Heart left ventricle (tissue), 16 donors: ENCODE data around the gene NRIP2. TPM values are rescaled to one million over a fixed set of nuclear protein-coding genes. Genes with fewer than 3 reads are reported as not detected.

Source experiments
- ATAC-seq, 4 donors: fragments of 200-7000 bp; cut with Tn5 transposase; one replicate each; pipeline ENCODE4 v1.9.1; 2020 to 2022; ENCODE audit warnings: moderate library complexity in 4 of 4, mild to moderate bottlenecking in 3 of 4, moderate number of reproducible peaks in 1 of 4
- DNase-seq, 5 donors: peaks; one replicate each; pipeline ENCODE4 v3.0.0-alpha.2; 2020
- H3K27ac ChIP-seq, 12 donors: fragments of 200-600 bp; sonication (generic) in 4 of 12; one replicate each; pipeline versions ENCODE4 v1.5.0 to v1.8.0; 2016 to 2022; ENCODE audit warnings: mild to moderate bottlenecking in 2 of 12
- H3K27me3 ChIP-seq, 9 donors: fragments of 200-600 bp; sonication (generic) in 2 of 9; one replicate each; pipeline versions ENCODE4 v1.5.1 to v1.8.0; 2016 to 2022; ENCODE audit warnings: mild to moderate bottlenecking in 3 of 9
- H3K36me3 ChIP-seq, 9 donors: fragments of 200-600 bp; sonication (generic) in 2 of 9; one replicate each; pipeline versions ENCODE4 v1.5.0 to v1.8.0; 2018 to 2022; ENCODE audit warnings: mild to moderate bottlenecking in 2 of 9
- H3K4me1 ChIP-seq, 12 donors: fragments of 200-600 bp; sonication (generic) in 4 of 12; one replicate each; pipeline versions ENCODE4 v1.5.0 to v1.8.0; 2016 to 2022; ENCODE audit warnings: mild to moderate bottlenecking in 3 of 12
- H3K4me3 ChIP-seq, 12 donors: fragments of 200-600 bp; sonication (generic) in 4 of 12; one replicate each; pipeline versions ENCODE4 v1.5.0 to v1.8.0; 2017 to 2022; ENCODE audit warnings: mild to moderate bottlenecking in 9 of 12, moderate library complexity in 4 of 12
- H3K9me3 ChIP-seq, 12 donors: fragments of 200-600 bp; sonication (generic) in 4 of 12; one replicate each; pipeline versions ENCODE4 v1.5.0 to v1.8.0; 2016 to 2022; ENCODE audit warnings: mild to moderate bottlenecking in 1 of 12
- CTCF ChIP-seq, 12 donors: fragments of 200-600 bp; sonication (generic) in 4 of 12; IDR thresholded peaks; one replicate each; pipeline versions ENCODE4 v1.5.0 to v1.8.0; 2018 to 2022; ENCODE audit warnings: antibody characterized with exemption in 12 of 12, mild to moderate bottlenecking in 5 of 12
- POLR2A ChIP-seq, 2 donors: fragments of 450-650 bp; IDR thresholded peaks; one replicate each; pipeline ENCODE4 v1.6.1; 2017; ENCODE audit warnings: antibody characterized with exemption in 2 of 2, mild to moderate bottlenecking in 2 of 2, moderate library complexity in 2 of 2
- WGBS, 4 donors: extraction: QIAGEN DNeasy Blood & Tissue Kit in 2 of 4; methylation state at CpG; one replicate each; pipeline versions ENCODE4 v1.1.5 to v1.1.7; 2013 to 2018; 5-methylcytosine and 5-hydroxymethylcytosine counted together
- intact Hi-C, 10 donors: fragments of 100-400 bp; cut with DNase I; formaldehyde crosslinking; loops; one replicate each; pipeline versions ENCODE4 v1.11.1 to v1.14.2; 2022
- polyA plus RNA-seq, 2 donors: library from polyadenylated mRNA; stranded (reverse); fragments of 200-250 nt; gene quantifications; one replicate each; pipeline ENCODE4 v1.2.3, GENCODE V29; 2013
- total RNA-seq, 9 donors: library from RNA; depleted of rRNA in 2 of 9; stranded (reverse); fragments of >200 nt in 2 of 9; fragmentation: NEBNext Ultra II Directional in 3 of 9; extraction: Animal tissue kit (Norgen Biotek cat#: 25700) in 3 of 9; gene quantifications; one replicate each; pipeline versions ENCODE4 v1.1.0 to v1.2.4, GENCODE V29; 2016 to 2023
- donor health status: ischemic (EF 13 %, LVEDD 7.1; RV severe dilation, severe dysfunction).
- donor health status: healthy with polysubstance abuse.
- donor health status: DM: no; HTN: yes; CAD: no.
- donor health status: DM: no; HTN: no; CAD: no.
- donor health status: ischemic (EF 25% LVEDD 6.9; RV normal size, moderate dysfunction).
- donor health status: ischemic (EF 25% LVEDD 5.7; RV mildly dilated, moderate dysfunction).
- donor health status: healthy.
- donor health status: DM: yes; HTN: yes; CAD: no.
- donor health status: ischemic (EF 35%, LVEDD 5.7; RV mildly dilated, moderate dysfunction).
- donor health status: nonischemic (EF 11% LVEDD 7.7; RV severe dilation, severe dysfunction).
- donor health status: DM: yes; HTN: yes; CAD: no.
- donor health status: PGD.
- donor health status: ischemic (EF 29% LVEDD 5.4; RV normal size, mild dysfunction).
- donor health status: nonischemic (EF 23%, LVEDD 6.1; RV moderate dilation, normal function).

Gene NRIP2
- total and polyA plus RNA-seq, 11 donors: 1.9 to 3.1 (median 2.1) TPM

GRCh38 chr12:2811801-2812200 is 23.0 kb downstream of the NRIP2 start:
- intact Hi-C loops: loop anchor here in 3 of 10 donors (2.0 kb wide), 2 partner anchors 15 to 17 kb away; partner anchors contain the start of gene FKBP4 (in 2 of the 3)
- TF ChIP-seq POLR2A (IDR thresholded peaks at IDR 0.05) (no peak), CTCF (IDR thresholded peaks at IDR 0.05) (no peak)
- peaks cover 0 to 23% (median 17%) of the 10 kb centered on the region in 12 donors for H3K4me1 ChIP-seq
- ATAC-seq (no peak), DNase-seq (no peak)
- H3K27ac ChIP-seq: peak overlapping the region; percentile 20 to 98 (median 94)
- no peaks in the 10 kb centered on the region for H3K9me3 ChIP-seq
- H3K36me3 ChIP-seq: peaks cover 0 to 17% (median 3%) of the 10 kb centered on the region in 9 donors
- WGBS, 4 donors: 80 to 86% (median 83%) methylated on average over 5 of the region's 5 CpGs
- H3K4me3 ChIP-seq: peak overlapping the region; percentile 21 to 90 (median 72)
- no peaks in the 10 kb centered on the region for H3K27me3 ChIP-seq

DNA sequence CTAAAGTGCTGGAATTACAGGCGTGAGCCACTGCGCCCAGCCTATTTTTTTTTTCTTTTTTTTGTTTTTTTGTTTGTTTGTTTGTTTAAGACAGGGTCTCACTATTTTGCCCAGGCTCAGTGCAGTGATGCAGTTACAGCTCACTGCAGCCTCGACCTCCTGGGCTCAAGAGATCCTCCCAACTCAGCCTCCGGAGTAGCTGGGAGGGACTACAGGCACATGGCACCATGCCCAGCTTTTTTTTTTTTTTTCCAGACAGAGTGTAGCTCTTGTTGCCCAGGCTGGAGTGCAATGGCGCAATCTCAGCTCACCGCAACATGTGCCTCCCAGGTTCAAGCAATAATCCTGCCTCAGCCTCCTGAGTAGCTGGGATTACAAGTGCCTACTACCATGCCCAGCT is 28.1 kb downstream of the NRIP2 start:
- Histone ChIP-seq H3K27ac (no peak overlapping the region), H3K36me3 (peaks cover 0 to 48% (median 31%) of the 10 kb centered on the region in 9 donors), H3K27me3 (no peaks in the 10 kb centered on the region), H3K4me3 (no peak overlapping the region), H3K4me1 (peaks cover 0 to 29% (median 22%) of the 10 kb centered on the region in 12 donors), H3K9me3 (no peaks in the 10 kb centered on the region)
- no peak for DNase-seq
- TF ChIP-seq CTCF (IDR thresholded peaks at IDR 0.05): no peak
- ATAC-seq: no peak
- intact Hi-C loops: no loop called here
- WGBS, 4 donors: 91 to 95% (median 95%) methylated on average over 6 of the region's 6 CpGs

DNA sequence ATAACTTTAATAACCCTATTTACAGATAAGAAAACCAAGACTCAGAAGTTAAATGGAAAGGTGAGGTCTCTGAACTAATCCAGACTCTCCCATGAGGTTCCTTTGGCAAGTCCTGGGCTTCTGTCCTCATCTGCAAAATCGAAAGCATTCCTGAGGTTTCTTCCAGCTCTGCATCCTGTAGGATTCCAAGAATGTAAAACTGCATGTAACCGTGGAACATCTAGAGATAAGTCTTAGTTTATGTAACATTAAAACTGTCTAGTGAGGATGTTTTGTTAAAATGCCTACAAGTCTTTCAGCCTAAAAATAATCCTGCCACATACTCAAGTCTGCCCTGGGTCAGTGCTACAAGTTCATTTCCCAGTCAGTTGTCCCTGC is 29.7 kb downstream of the NRIP2 start:
- Histone ChIP-seq H3K27ac (peak overlapping the region in 3 of 12 donors; percentile 34 to 58 (median 51)), H3K4me3 (no peak overlapping the region), H3K9me3 (no peaks in the 10 kb centered on the region), H3K36me3 (peaks cover 0 to 64% (median 47%) of the 10 kb centered on the region in 9 donors), H3K27me3 (no peaks in the 10 kb centered on the region), H3K4me1 (peaks cover 0 to 39% (median 23%) of the 10 kb centered on the region in 12 donors)
- no peak for ATAC-seq
- TF ChIP-seq POLR2A (IDR thresholded peaks at IDR 0.05) (no peak), CTCF (IDR thresholded peaks at IDR 0.05) (no peak)
- DNase-seq: no peak
- intact Hi-C loops: no loop called here
- 25 to 47% (median 37%) methylated on average over 2 of the region's 2 CpGs for WGBS, 4 donors

GRCh38 chr12:2804393-2805142 is 30.3 kb downstream of the NRIP2 start:
- Histone ChIP-seq H3K27me3 (no peaks in the 10 kb centered on the region), H3K9me3 (no peaks in the 10 kb centered on the region), H3K27ac (peak overlapping the region in 8 of 12 donors; percentile 14 to 58 (median 40)), H3K36me3 (peaks cover 0 to 68% (median 53%) of the 10 kb centered on the region in 9 donors), H3K4me1 (peaks cover 0 to 44% (median 23%) of the 10 kb centered on the region in 12 donors), H3K4me3 (no peak overlapping the region)
- intact Hi-C loops: no loop called here
- WGBS, 4 donors: 50 to 60% (median 51%) methylated on average over 5 of the region's 5 CpGs
- TF ChIP-seq CTCF (IDR thresholded peaks at IDR 0.05) (no peak), POLR2A (IDR thresholded peaks at IDR 0.05) (no peak)
- ATAC-seq (peak; percentile 83 to 95 (median 87)), DNase-seq (peak; percentile 73 to 86 (median 78))
